Tibial artery (tissue), 4 donors: ENCODE measurements around the gene DLGAP1.

Experiments
- DNase-seq, 2 donors: peaks; one replicate each; pipeline ENCODE4 v3.0.0-alpha.2; 2019
- H3K27ac ChIP-seq, 2 donors: fragments of 200-600 bp; sonication (generic) in 1 of 2; 1 replicate in 1 of 2; 2 replicates in 1 of 2; pipeline ENCODE4 v1.5.1; 2018 to 2019; ENCODE audit warnings: mild to moderate bottlenecking in 1 of 2
- H3K27me3 ChIP-seq, 2 donors: fragments of 200-600 bp; sonication (generic) in 1 of 2; one replicate each; pipeline versions ENCODE4 v1.5.1 to v1.6.0; 2016 to 2019
- H3K36me3 ChIP-seq, 3 donors: fragments of 200-600 bp; sonication (generic) in 2 of 3; one replicate each; pipeline ENCODE4 v1.5.1; 2016 to 2019; ENCODE audit warnings: mild to moderate bottlenecking in 2 of 3
- H3K4me1 ChIP-seq, 4 donors: fragments of 200-600 bp; sonication (generic) in 2 of 4; 1 replicate in 3 of 4; 2 replicates in 1 of 4; pipeline ENCODE4 v1.5.1; 2016 to 2019
- H3K4me3 ChIP-seq, 2 donors: fragments of 200-600 bp; sonication (generic) in 1 of 2; 1 replicate in 1 of 2; 2 replicates in 1 of 2; pipeline ENCODE4 v1.5.1; 2018 to 2019; ENCODE audit warnings: mild to moderate bottlenecking in 2 of 2
- H3K9me3 ChIP-seq, 3 donors: fragments of 200-600 bp; sonication (generic) in 1 of 3; one replicate each; pipeline ENCODE4 v1.5.1; 2016 to 2019
- CTCF ChIP-seq, 2 experiments: fragments of 200-600 bp in 1 of 2; fragments of 450-650 bp in 1 of 2; IDR thresholded peaks; one replicate each; pipeline ENCODE4 v1.5.1; 2017 to 2019; ENCODE audit warnings: antibody characterized with exemption in 2 of 2, mild to moderate bottlenecking in 1 of 2, moderate library complexity in 1 of 2
- intact Hi-C: fragments of 100-400 bp; cut with DNase I; formaldehyde crosslinking; loops from one replicate; pipeline ENCODE4 v1.15.0; 2023; ENCODE audit warnings: low total_unique reads

The DLGAP1 gene

GRCh38 chr18:3713708-3714107 lies 741.4 kb downstream of the DLGAP1 start:
- intact Hi-C loops: no loop called here

GRCh38 chr18:3713166-3713565 lies 741.9 kb downstream of the DLGAP1 start:
- no peak overlapping the region for H3K27ac ChIP-seq
- no peak for DNase-seq
- intact Hi-C loops: no loop called here
- H3K4me1 ChIP-seq: peaks cover 0 to 8% (median 2%) of the 10 kb centered on the region in 4 donors
- no peaks in the 10 kb centered on the region for H3K9me3 ChIP-seq
- H3K36me3 ChIP-seq: no peaks in the 10 kb centered on the region
- no peaks in the 10 kb centered on the region for H3K27me3 ChIP-seq
- no peak for TF ChIP-seq CTCF (IDR thresholded peaks at IDR 0.05)
- no peak overlapping the region for H3K4me3 ChIP-seq

More at GRCh38 chr18:3713708-3714107, 741.4 kb downstream of the DLGAP1 start:
- H3K27me3 ChIP-seq: no peaks in the 10 kb centered on the region
- no peak overlapping the region for H3K4me3 ChIP-seq
- no peaks in the 10 kb centered on the region for H3K36me3 ChIP-seq
- TF ChIP-seq CTCF (IDR thresholded peaks at IDR 0.05): no peak
- peaks cover 0 to 8% (median 2%) of the 10 kb centered on the region in 4 donors for H3K4me1 ChIP-seq
- no peaks in the 10 kb centered on the region for H3K9me3 ChIP-seq
- H3K27ac ChIP-seq: no peak overlapping the region
- DNase-seq: no peak

DNA sequence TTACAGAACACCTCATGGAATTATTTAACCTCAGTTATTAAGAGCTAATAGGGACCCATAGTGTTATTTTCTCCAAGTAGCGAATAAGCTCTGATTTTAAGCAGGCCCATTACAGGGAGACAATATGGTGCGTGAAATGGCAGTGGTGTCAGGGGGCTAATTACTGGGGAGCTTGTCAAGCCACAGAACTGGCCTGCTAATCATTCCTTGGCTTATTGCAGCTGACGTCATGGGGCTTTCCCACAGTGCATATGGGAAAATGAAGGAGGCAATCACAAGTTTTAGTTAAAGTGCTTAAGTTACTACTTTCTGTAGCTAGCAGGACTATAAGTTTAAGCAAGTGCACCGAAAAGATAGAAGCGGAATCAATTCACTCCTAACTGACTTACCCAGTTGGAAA lies 742.6 kb downstream of the DLGAP1 start:
- no peak for DNase-seq
- H3K9me3 ChIP-seq: no peaks in the 10 kb centered on the region
- intact Hi-C loops: no loop called here
- H3K4me1 ChIP-seq: peaks cover 0 to 8% (median 2%) of the 10 kb centered on the region in 4 donors
- H3K27me3 ChIP-seq: no peaks in the 10 kb centered on the region
- H3K36me3 ChIP-seq: no peaks in the 10 kb centered on the region
- no peak overlapping the region for H3K4me3 ChIP-seq
- no peak overlapping the region for H3K27ac ChIP-seq
- TF ChIP-seq CTCF (IDR thresholded peaks at IDR 0.05): no peak

- intact Hi-C loops: no loop called here
- DNase-seq: peak; percentile 61 to 76
- Histone ChIP-seq H3K27me3 (no peaks in the 10 kb centered on the region), H3K36me3 (no peaks in the 10 kb centered on the region), H3K27ac (no peak overlapping the region), H3K9me3 (no peaks in the 10 kb centered on the region), H3K4me1 (peaks cover 0 to 8% (median 2%) of the 10 kb centered on the region in 4 donors), H3K4me3 (no peak overlapping the region)
- no peak for TF ChIP-seq CTCF (IDR thresholded peaks at IDR 0.05)
Observed at GRCh38 chr18:3710712-3711301, 744.3 kb downstream of the DLGAP1 start.

- no peak overlapping the region for H3K4me3 ChIP-seq
- DNase-seq: no peak
- intact Hi-C loops: no loop called here
Observed at GRCh38 chr18:3709205-3709604, 745.9 kb downstream of the DLGAP1 start.

More at GRCh38 chr18:3709205-3709604, 745.9 kb downstream of the DLGAP1 start:
- Histone ChIP-seq H3K9me3 (no peaks in the 10 kb centered on the region), H3K27ac (no peak overlapping the region), H3K27me3 (no peaks in the 10 kb centered on the region), H3K4me1 (peaks cover 0 to 13% (median 2%) of the 10 kb centered on the region in 4 donors), H3K36me3 (no peaks in the 10 kb centered on the region)
- TF ChIP-seq CTCF (IDR thresholded peaks at IDR 0.05): no peak
